NCI-H2107 treated with DMSO at 0.1 percent for 48 hours (cell line): ENCODE results near the gene CRCP.
"Not testable (repeated sequence)": the region's sequence is repeated elsewhere in the genome, so short reads cannot be mapped to it uniquely, and the experiment has no call there.

ENCODE experiments used
- DNase-seq: peaks from one replicate; lab custom pipeline; 2025; ENCODE audit not compliant: unreplicated experiment; lab: John Stamatoyannopoulos, UW

CRCP gene

DNA sequence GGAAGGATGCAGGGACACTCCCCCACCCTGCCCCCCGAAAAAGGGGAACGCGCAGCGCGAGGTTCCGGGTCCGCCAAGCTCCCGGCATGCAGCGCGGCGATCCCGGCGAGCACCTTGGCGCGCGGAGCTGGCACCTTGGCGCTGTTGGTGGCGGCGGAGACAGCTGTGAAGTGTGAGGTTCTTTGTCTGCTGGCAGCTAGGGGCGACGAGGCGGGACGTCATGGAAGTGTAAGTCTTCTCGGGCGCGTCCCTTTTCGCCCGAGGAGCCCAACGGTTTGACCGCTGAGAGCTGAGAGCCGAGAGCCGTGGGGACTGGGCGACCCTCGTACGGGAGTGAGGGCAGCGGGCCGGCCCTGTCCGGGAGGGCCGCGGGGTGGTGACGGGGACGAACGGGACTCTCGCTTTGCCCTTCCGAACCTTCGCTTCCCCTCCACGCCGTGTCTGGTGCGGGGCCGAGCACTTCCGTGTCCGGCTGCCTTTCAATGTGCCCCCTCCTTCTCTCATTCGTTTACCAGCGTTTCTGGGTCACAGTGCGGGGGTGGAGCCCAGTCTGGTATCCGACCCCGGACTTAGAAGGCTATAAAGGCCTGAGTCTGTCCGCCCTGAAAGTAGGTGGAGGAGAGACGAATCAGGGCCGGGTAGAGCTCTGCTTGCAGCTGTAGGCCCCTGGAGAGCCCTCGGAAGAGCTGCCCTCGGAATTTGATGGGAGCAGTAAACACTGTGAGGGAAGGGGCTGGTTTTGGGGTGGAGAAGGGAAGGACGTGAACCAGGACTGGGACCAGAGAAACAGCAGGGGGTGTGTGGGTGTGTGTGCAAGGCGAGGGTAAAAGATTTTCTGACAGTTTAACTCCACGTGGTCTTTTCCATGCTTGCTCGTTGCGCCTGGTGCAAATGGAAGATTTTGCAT, at the start of gene CRCP:
TSS of gene CRCP (plus strand) at position 105 of the 907 bp plus-strand sequence. CDS start at position 221, 116 bp downstream.
- peak; percentile 47 for DNase-seq

DNA sequence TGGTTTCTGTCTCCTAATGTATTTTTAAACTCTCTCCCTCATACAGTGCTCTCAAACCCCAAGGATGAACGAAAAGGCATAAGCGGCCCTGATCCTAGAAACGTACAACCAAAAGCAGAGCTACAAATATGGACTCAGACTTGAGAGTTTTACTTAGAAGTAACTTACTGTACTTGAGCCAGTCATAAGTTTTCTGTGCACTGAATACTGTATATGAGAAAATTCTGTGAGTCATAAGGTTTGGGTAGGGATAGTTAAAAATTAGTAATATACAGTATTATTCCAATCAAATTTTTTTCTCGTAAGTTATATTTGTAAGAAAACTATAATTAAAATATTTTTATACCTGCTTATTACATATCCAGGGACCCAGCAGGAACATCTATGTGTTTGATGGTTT, 44.9 kb upstream of the CRCP start:
- DNase-seq, result no peak

DNA sequence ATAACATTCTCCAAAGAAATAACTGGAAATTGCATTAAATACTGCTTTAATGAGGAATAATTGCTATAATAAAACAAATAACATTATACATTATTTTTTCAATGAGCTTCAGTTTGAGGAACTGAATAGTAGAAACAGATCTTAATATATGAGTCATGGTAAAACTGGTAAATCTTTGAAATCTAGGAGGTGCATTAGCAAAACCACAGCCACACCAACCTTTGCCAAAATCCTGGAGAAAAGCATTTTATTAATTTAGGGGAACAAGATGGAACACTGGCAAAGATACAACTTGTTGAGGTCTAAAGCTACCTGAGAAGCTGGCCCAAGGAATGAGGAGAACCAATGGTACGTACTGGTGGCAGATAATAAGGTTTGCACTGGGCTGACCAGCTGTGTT, 44.4 kb upstream of the CRCP start:
- no peak for DNase-seq

- DNase-seq, result peak; percentile 5
Measured at GRCh38 chr7:66072208-66072607, 42.4 kb upstream of the CRCP start.

DNA sequence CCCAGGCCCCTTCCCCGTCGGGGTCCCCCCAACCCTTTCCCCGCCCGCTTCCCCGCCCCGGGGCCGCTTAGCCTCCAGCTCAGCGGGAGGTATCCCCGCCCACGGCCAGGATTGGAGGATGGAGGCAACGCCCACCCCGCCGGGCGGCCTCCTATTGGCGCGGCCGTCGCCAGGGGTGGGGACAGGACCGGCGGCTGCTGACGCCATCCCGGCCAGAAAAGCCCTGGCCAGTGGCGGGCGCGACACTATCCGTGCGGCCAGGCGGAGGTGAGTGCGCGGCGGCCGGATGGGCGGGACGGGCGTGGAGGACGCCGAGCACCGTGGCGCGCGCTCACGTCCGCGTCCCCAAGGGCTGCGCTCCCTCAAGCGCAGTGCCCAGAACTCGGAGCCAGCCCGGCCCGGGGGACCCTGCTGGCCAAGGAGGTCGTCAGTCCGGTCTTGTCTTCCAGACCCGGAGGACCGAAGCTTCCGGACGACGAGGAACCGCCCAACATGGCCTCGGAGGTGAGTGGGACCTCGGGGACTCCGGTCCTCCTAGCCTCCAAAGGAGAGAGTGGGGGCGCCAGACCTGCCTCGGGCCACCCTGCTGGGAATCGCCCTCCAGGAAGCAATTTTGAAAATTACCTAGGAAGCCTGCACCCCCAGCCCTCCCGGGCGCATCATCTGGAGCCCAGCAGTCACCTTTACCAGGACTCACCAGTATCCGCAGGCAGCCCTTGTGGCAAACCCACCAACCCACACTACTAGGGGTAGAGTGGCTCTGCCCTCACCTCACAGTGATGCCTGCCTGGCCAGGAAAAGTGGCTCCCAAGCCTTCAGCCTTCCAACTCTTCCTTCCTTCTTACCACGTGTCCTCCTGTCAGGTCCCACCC, 38.8 kb upstream of the CRCP start, which contains the start of gene ASL:
TSS of gene ASL (plus strand) at position 230 of the 872 bp plus-strand sequence. CDS start at position 493, 263 bp downstream.
- DNase-seq, result peak; percentile 57

GRCh38 chr7:66076462-66077329, 38.0 kb upstream of the CRCP start:
- no peak for DNase-seq

- no peak for DNase-seq
Measured at GRCh38 chr7:66078067-66078466, 36.6 kb upstream of the CRCP start.

DNA sequence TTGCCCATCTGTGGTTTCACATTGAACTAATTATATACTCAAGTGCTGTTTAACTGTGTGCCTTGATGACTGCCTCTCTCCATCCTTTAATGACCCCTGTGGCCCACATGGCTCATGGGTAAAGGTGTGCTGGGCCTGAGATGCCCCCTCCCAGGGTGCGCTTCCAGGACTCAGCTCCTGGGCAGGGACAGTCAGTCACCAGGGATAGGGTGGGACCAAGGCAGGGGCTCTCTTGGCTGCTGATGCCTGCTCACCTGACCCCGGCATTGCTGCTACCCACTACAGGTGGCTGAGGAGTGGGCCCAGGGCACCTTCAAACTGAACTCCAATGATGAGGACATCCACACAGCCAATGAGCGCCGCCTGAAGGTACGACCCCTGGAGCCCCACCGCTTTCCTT, 32.6 kb upstream of the CRCP start:
- DNase-seq, result no peak

- DNase-seq, result no peak
Measured at GRCh38 chr7:66082886-66083415, 31.7 kb upstream of the CRCP start.

DNA sequence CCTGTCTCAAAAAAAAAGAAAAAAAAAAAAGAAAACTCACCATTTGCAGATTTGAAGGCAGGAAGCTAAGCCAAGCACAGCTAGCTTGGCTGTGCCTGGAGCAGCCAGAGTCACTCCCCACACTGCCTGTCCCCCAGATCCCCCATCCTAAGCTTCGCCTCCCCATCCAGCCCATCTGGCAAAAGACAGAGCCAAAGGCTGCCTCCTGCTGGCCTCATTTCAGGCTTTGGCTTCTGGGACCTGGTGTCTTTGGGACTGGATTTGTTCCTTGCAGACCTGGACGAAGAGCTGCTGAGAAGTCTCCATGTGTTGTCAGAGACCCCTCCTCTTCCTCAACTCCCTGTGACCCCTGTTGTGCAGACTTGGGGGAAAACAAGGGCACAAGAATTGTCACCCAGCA, 31.0 kb upstream of the CRCP start:
- DNase-seq, result no peak

DNA sequence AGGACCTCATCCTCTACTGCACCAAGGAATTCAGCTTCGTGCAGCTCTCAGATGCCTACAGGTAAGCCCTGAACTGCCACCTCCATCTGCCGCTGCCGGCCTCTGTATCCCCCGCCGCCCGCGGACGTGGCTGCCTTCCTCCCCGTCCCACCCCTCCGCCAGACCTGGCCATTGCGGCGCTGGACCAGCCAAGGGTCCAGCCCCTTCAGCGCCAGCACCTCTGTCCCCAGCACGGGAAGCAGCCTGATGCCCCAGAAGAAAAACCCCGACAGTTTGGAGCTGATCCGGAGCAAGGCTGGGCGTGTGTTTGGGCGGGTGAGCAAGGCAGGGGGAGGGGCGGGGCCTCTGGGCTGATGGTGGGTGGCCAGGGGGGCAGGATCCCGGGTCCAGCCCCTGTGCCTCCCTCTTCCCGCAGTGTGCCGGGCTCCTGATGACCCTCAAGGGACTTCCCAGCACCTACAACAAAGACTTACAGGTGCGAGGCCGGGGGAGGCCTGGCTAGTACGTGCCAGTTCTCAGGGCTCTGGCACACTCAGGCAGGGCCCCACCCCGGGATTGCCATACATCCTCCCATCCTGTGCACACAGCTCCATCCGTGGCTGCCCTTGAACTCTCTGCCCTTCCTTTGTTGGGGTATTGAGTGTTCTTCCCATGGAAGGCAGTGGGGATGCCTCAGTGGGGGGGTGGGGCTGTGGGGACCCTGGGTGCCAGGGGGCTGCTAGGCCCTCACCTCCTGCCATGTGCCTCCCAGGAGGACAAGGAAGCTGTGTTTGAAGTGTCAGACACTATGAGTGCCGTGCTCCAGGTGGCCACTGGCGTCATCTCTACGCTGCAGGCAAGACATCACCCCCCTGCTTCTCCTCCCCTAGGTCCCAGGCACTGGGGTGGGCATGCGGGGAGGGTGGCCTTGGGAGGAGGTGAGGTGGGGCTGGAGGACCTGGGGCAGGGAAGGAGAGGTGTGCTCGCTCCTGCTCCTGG, 25.5 kb upstream of the CRCP start:
- peak; percentile 44 for DNase-seq

DNA sequence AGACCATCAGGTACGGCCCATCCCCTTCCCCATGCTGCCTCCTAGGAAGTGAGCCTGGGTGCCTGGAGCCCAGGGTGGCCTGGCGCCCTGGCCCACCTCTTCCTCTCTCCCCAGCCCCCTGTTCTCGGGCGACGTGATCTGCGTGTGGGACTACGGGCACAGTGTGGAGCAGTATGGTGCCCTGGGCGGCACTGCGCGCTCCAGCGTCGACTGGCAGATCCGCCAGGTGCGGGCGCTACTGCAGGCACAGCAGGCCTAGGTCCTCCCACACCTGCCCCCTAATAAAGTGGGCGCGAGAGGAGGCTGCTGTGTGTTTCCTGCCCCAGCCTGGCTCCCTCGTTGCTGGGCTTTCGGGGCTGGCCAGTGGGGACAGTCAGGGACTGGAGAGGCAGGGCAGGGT, 22.0 kb upstream of the CRCP start:
- DNase-seq, result no peak

DNA sequence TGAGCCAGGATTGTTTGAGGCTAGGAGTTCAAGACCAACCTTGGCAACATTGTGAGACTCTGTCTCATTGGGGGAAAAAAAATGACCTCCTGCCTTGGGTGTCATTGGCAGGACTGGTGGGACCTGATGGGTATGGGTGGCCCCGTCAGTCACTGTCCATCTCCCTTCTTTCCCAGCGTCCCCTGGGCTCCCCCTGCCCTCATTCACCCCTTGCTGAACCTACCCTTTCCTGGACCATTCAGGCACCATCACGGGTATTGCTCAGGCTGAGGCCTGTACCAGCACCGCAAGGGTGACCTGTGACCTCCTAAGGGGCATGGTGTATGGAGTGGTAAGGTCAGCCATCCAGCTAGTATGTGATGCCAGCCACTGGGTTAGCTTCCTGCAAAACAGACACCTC, 19.6 kb upstream of the CRCP start:
- no peak for DNase-seq

DNA sequence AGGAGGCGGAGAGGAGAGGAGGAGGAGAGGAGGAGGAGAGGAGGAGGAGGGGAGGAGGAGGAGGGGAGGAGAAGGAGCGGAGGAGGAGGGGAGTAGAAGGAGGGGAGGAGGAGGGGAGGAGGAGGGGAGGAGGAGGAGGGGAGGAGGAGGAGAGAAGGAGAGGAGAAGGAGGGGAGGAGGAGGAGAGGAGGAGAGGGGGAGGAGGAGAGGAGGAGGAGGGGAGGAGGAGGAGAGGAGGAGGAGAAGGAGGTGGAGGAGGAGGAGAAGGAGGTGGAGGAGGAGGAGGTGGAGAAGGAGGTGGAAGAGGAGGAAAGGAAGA, 15.5 kb upstream of the CRCP start:
- no peak for DNase-seq

GRCh38 chr7:66099551-66100407, 14.9 kb upstream of the CRCP start:
- peak; percentile 72 for DNase-seq

- no peak for DNase-seq
Measured at GRCh38 chr7:66100408-66101050, 14.1 kb upstream of the CRCP start.

DNA sequence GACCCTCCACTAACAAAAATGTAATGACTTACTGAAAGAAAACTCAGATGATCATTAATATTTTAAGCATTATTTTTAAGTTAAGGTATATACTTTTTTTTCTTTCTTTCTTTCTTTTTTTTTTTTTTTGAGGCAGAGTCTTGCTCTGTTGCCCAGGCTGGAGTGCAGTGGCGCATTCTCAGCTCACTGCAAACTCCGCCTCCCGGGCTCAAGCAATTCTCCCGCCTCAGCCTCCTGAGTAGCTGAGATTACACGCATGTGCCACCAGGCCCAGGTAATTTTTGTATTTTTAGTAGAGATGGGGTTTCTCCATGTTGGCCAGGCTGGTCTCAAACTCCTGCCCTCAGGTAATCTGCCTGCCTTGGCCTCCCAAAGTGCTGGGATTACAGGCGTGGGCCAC, 12.5 kb upstream of the CRCP start:
- DNase-seq, result not testable (repeated sequence)

DNA sequence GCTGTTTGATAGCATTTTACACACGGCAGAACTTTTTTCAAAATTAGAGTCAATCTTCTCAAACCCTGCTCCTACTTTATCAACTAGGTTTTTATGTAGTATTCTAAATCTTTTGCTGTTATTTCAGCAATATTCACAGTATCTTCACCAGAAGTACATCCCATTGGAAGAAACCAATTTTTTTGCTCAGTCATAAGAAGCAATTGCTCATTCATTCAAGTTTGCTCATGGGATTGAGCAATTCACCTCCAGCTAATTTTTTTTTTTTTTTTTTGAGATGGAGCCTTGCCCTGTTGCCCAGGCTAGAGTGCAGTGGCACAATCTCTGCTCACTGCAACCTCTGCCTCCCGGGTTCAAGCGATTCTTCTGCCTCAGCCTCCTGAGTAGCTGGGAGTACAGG, 10.7 kb upstream of the CRCP start:
- DNase-seq, result not testable (repeated sequence)
